ENCODE data around the gene CACNA1C.
A peak's percentile ranks its signal among the peaks of the same experiment; 100 is the strongest.

Gene CACNA1C

GRCh38 chr12:2629051-2629450 is 576.3 kb downstream of the CACNA1C start:
- DNase-seq (ENCODE audit: low spot score), result no peak

- DNase-seq (ENCODE audit: low spot score), result peak; percentile 51
Measured at GRCh38 chr12:2631653-2632350, 579.0 kb downstream of the CACNA1C start.

GRCh38 chr12:2633176-2633824 is 580.5 kb downstream of the CACNA1C start:
- DNase-seq (ENCODE audit: low spot score), result no peak

GRCh38 chr12:2633825-2634200 is 581.0 kb downstream of the CACNA1C start:
- no peak for DNase-seq (ENCODE audit: low spot score)

GRCh38 chr12:2634471-2634870 is 581.7 kb downstream of the CACNA1C start:
- DNase-seq (ENCODE audit: low spot score), result no peak

GRCh38 chr12:2636741-2637340 is 584.1 kb downstream of the CACNA1C start:
- no peak for DNase-seq (ENCODE audit: low spot score)

GRCh38 chr12:2637371-2637770 is 584.6 kb downstream of the CACNA1C start:
- DNase-seq (ENCODE audit: low spot score), result no peak

GRCh38 chr12:2638273-2639019 is 585.7 kb downstream of the CACNA1C start:
- DNase-seq (ENCODE audit: low spot score), result no peak

GRCh38 chr12:2639020-2639298 is 586.2 kb downstream of the CACNA1C start:
- no peak for DNase-seq (ENCODE audit: low spot score)

GRCh38 chr12:2640281-2640680 is 587.5 kb downstream of the CACNA1C start:
- DNase-seq (ENCODE audit: low spot score), result no peak

- DNase-seq (ENCODE audit: low spot score), result peak; percentile 80
Measured at GRCh38 chr12:2640709-2641108, 587.9 kb downstream of the CACNA1C start.

GRCh38 chr12:2641207-2641606 is 588.4 kb downstream of the CACNA1C start:
- no peak for DNase-seq (ENCODE audit: low spot score)

GRCh38 chr12:2641761-2642160 is 589.0 kb downstream of the CACNA1C start:
- no peak for DNase-seq (ENCODE audit: low spot score)

- no peak for DNase-seq (ENCODE audit: low spot score)
Measured at GRCh38 chr12:2642176-2642892, 589.5 kb downstream of the CACNA1C start.

GRCh38 chr12:2642896-2643425 is 590.2 kb downstream of the CACNA1C start:
- DNase-seq (ENCODE audit: low spot score), result no peak

- DNase-seq (ENCODE audit: low spot score), result no peak
Measured at GRCh38 chr12:2643576-2644135, 590.9 kb downstream of the CACNA1C start.

- no peak for DNase-seq (ENCODE audit: low spot score)
Measured at GRCh38 chr12:2644683-2645405, 592.1 kb downstream of the CACNA1C start.

- no peak for DNase-seq (ENCODE audit: low spot score)
Measured at GRCh38 chr12:2645460-2645859, 592.7 kb downstream of the CACNA1C start.

- no peak for DNase-seq (ENCODE audit: low spot score)
Measured at GRCh38 chr12:2646341-2646740, 593.6 kb downstream of the CACNA1C start.

- no peak for DNase-seq (ENCODE audit: low spot score)
Measured at GRCh38 chr12:2647186-2647585, 594.4 kb downstream of the CACNA1C start.

- DNase-seq (ENCODE audit: low spot score), result no peak
Measured at GRCh38 chr12:2648406-2648805, 595.6 kb downstream of the CACNA1C start.

All from COLO829 (cell line).